HG03135 (cell line): Measurements from ENCODE around the gene CDK19.
"Not testable (repeated sequence)": the region's sequence is repeated elsewhere in the genome, so short reads cannot be mapped to it uniquely, and the experiment has no call there.

Experiments used
- ATAC-seq: cut with Tn5 transposase; IDR thresholded peaks from one replicate; pipeline ENCODE4 v1.9.1; 2021; ENCODE audit warnings: mild to moderate bottlenecking, moderate library complexity; ENCODE audit not compliant: unreplicated experiment

CDK19 gene

GRCh38 chr6:110815411-110816409, at the start of gene CDK19:
TSS of gene CDK19 (minus strand) at chr6:110815469. CDS start at chr6:110815136, 333 bp downstream.
- peak; percentile 75 for ATAC-seq

- no peak for ATAC-seq
Measured at GRCh38 chr6:110864824-110865223, 49.6 kb upstream of the CDK19 start.

GRCh38 chr6:110859335-110859792, 44.1 kb upstream of the CDK19 start:
- ATAC-seq = no peak

- ATAC-seq = no peak
Measured at GRCh38 chr6:110858562-110859214, 43.4 kb upstream of the CDK19 start.

- no peak for ATAC-seq
Measured at GRCh38 chr6:110858016-110858415, 42.7 kb upstream of the CDK19 start.

GRCh38 chr6:110856296-110856695, 41.0 kb upstream of the CDK19 start:
- ATAC-seq = no peak

GRCh38 chr6:110853754-110854477, 38.6 kb upstream of the CDK19 start:
- ATAC-seq = no peak

GRCh38 chr6:110852773-110853172, 37.5 kb upstream of the CDK19 start:
- ATAC-seq = no peak

GRCh38 chr6:110849781-110850180, 34.5 kb upstream of the CDK19 start:
- no peak for ATAC-seq

- ATAC-seq = no peak
Measured at GRCh38 chr6:110841266-110841665, 26.0 kb upstream of the CDK19 start.

- not testable (repeated sequence) for ATAC-seq
Measured at GRCh38 chr6:110835751-110836150, 20.5 kb upstream of the CDK19 start.

- no peak for ATAC-seq
Measured at GRCh38 chr6:110833831-110834230, 18.6 kb upstream of the CDK19 start.

GRCh38 chr6:110831405-110831804, 16.1 kb upstream of the CDK19 start:
- ATAC-seq = no peak

- no peak for ATAC-seq
Measured at GRCh38 chr6:110828396-110828795, 13.1 kb upstream of the CDK19 start.

GRCh38 chr6:110826236-110827129, 11.2 kb upstream of the CDK19 start:
- ATAC-seq = no peak

- ATAC-seq = no peak
Measured at GRCh38 chr6:110823146-110823545, 7.9 kb upstream of the CDK19 start.

- ATAC-seq = no peak
Measured at GRCh38 chr6:110822249-110822648, 7.0 kb upstream of the CDK19 start.

- no peak for ATAC-seq
Measured at GRCh38 chr6:110816677-110817076, 1.4 kb upstream of the CDK19 start.

GRCh38 chr6:110815015-110815410, 256 bp downstream of the CDK19 start:
- no peak for ATAC-seq
